Activated naive CD4-positive, alpha-beta T cell treated with Interleukin-2 at 50 U/mL for 16 hours (primary cell): Measurements from ENCODE around the gene EFCAB12.
"Not testable (repeated sequence)": the region's sequence is repeated elsewhere in the genome, so short reads cannot be mapped to it uniquely, and the experiment has no call there.

Experiments
- DNase-seq: peaks from one replicate; pipeline ENCODE4 v3.0.0-alpha.2; 2020

The EFCAB12 gene

GRCh38 chr3:129418041-129418973, 10.1 kb downstream of the EFCAB12 start:
- no peak for DNase-seq

- no peak for DNase-seq
Observed at GRCh38 chr3:129417326-129417725, 11.1 kb downstream of the EFCAB12 start.

GRCh38 chr3:129416415-129416814, 12.0 kb downstream of the EFCAB12 start:
- DNase-seq = no peak

GRCh38 chr3:129415830-129416229, 12.6 kb downstream of the EFCAB12 start:
- DNase-seq = no peak

GRCh38 chr3:129415378-129415777, 13.1 kb downstream of the EFCAB12 start:
- DNase-seq = no peak

GRCh38 chr3:129413687-129414506, 14.5 kb downstream of the EFCAB12 start:
- no peak for DNase-seq

GRCh38 chr3:129413238-129413637, 15.2 kb downstream of the EFCAB12 start:
- DNase-seq = not testable (repeated sequence)

- DNase-seq = no peak
Observed at GRCh38 chr3:129412542-129413198, 15.8 kb downstream of the EFCAB12 start.

GRCh38 chr3:129410971-129411370, 17.5 kb downstream of the EFCAB12 start:
- no peak for DNase-seq

GRCh38 chr3:129409541-129409940, 18.9 kb downstream of the EFCAB12 start:
- no peak for DNase-seq

GRCh38 chr3:129404610-129405009, 23.8 kb downstream of the EFCAB12 start:
- DNase-seq = no peak

GRCh38 chr3:129404130-129404529, 24.3 kb downstream of the EFCAB12 start:
- DNase-seq = no peak

GRCh38 chr3:129403450-129403849, 25.0 kb downstream of the EFCAB12 start:
- DNase-seq = no peak

- no peak for DNase-seq
Observed at GRCh38 chr3:129402616-129403015, 25.8 kb downstream of the EFCAB12 start.

GRCh38 chr3:129402210-129402609, 26.2 kb downstream of the EFCAB12 start:
- no peak for DNase-seq

- DNase-seq = no peak
Observed at GRCh38 chr3:129399895-129400357, 28.5 kb downstream of the EFCAB12 start.

GRCh38 chr3:129399145-129399894, 29.1 kb downstream of the EFCAB12 start:
- DNase-seq = peak; percentile 76

- peak; percentile 10 for DNase-seq
Observed at GRCh38 chr3:129398803-129399144, 29.7 kb downstream of the EFCAB12 start.

- DNase-seq = not testable (repeated sequence)
Observed at GRCh38 chr3:129393760-129394564, 34.5 kb downstream of the EFCAB12 start.

- DNase-seq = no peak
Observed at GRCh38 chr3:129393271-129393670, 35.2 kb downstream of the EFCAB12 start.

GRCh38 chr3:129392106-129392887, 36.1 kb downstream of the EFCAB12 start:
- DNase-seq = not testable (repeated sequence)
